HG02588 (cell line): Measurements from ENCODE around the gene GPR152.
A peak's percentile ranks its signal among the peaks of the same experiment; 100 is the strongest.

Source experiments
- ATAC-seq: cut with Tn5 transposase; IDR thresholded peaks from one replicate; pipeline ENCODE4 v1.9.1; 2021; ENCODE audit warnings: mild to moderate bottlenecking, moderate library complexity; ENCODE audit not compliant: unreplicated experiment

GPR152 gene

GRCh38 chr11:67441731-67442351, 10.7 kb downstream of the GPR152 start:
- no peak for ATAC-seq

GRCh38 chr11:67441098-67441563, 11.4 kb downstream of the GPR152 start:
- no peak for ATAC-seq

- ATAC-seq, result no peak
These were observed 12.1 kb downstream of the GPR152 start for GRCh38 chr11:67440229-67441097.

DNA sequence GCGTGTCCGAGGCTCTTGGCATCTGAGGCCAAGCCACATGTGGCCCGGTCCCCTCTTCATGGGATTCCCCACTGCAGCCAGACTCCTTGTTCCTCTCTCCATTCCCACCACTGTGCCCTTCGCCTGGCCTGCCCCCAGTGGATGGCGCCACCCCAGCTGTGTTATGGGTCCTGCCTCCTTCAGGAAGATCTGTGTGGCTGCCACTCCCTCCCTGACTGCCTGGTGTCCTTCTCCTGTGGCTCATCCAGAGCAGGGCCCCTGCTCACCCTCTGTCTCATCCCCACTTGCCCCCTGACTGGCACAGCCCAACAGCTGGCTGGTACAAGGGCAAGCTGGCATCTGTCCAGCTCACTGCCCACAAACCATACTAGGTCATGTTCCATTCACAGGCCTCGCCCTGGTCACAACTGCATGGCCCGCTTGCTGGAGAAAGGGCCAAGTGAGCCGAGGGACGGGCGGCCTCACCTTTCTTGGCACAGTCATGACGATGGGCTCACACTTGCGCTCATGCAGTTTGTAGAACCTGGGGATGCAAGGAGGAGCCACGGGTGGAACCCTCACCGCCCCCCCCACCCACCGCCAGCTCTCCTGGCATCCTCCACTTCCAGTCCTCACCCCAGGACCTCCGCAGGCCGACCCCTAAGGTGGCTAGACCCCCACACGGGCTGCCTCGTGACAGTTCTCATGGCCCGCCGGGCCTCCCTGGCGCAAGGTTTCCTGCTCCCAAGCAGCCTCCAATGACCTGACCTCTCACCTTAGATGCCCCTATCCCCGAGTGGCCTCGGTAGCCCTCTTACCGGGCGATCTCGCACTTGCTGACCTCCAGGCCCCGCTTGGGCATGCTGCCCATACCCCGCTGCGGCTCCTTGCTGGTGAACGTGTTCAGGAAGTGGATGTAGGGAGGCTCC, 13.0 kb downstream of the GPR152 start:
- no peak for ATAC-seq

GRCh38 chr11:67438158-67438902, 14.2 kb downstream of the GPR152 start:
- no peak for ATAC-seq

- no peak for ATAC-seq
These were observed 14.7 kb downstream of the GPR152 start for GRCh38 chr11:67437809-67438157.

GRCh38 chr11:67437082-67437808, 15.3 kb downstream of the GPR152 start, which contains the start of gene PTPRCAP:
PTPRCAP (minus strand) TSS chr11:67437682; CDS start chr11:67437619, 63 bp downstream.
- ATAC-seq, result no peak

DNA sequence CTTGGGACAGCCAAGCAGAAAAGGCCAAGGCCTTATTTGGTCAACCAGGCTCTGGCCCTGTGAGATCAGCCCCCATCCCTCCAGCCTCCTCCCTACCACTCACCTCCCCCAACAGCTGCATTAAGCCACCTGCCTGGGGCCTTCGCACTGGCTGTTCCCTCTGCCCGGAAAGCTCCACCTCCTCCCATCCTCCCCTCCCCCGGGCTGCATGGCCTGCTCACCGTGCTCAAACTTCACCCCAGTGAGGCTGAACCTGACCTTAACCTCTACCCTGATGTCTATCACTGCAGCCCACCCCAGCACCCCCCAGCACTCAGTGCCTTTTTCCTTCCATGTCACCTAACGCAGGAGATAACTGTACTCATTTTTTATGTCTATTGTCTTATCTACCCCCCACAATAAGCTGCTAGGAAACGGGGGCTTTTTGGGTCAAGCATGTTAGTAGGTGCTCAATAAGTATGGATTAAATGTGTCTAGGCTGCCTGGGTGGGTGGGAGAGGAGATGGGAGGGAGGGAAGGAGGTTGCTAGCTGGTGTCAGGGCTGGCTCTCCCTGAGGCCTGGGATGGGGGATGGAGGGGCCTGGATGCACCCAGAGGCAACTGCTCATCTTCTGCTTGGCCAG, 16.0 kb downstream of the GPR152 start:
- ATAC-seq, result peak; percentile 38

GRCh38 chr11:67435727-67436458, 16.6 kb downstream of the GPR152 start:
- ATAC-seq, result no peak

DNA sequence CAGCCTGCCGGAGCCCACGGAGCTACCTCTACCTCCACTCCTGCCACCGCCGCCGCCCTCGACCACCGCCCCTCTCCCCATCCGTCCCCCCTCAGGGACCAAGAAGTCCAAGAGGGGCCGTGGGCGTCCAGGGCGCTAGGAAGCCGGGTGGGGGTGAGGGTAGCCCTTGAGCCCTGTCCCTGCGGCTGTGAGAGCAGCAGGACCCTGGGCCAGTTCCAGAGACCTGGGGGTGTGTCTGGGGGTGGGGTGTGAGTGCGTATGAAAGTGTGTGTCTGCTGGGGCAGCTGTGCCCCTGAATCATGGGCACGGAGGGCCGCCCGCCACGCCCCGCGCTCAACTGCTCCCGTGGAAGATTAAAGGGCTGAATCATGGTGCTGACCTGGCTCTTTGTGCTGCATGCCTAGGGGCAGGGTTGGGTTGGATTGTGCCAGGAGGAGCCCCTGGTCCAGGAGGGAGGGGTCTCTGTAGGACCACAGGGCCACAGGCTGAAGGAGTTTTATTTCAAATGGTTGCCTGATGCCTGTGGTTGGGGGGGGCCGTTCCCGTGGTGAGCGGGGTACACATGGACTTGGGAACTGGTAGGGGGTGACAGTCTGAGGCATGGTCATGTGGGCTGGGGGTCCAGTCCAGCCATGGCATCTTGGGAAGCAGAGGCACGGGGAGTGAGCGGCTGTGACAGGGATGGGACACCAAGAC, 17.4 kb downstream of the GPR152 start:
- no peak for ATAC-seq

DNA sequence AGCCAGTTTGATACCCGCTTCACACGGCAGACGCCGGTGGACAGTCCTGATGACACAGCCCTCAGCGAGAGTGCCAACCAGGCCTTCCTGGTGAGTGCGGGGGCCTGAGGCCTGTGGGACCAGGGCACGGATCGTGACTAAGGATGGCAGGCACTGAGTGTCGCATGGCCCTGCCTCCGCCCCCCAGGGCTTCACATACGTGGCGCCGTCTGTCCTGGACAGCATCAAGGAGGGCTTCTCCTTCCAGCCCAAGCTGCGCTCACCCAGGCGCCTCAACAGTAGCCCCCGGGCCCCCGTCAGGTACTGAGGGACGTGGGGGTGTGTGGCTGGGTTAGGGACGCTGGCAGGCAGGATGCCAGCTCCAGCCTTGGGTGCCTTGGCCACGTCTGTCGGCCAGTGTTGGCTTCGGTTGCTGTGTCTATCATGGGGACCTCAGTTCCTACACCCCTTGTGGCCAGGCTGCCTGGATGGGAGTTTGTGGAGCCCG, 18.1 kb downstream of the GPR152 start:
- no peak for ATAC-seq

DNA sequence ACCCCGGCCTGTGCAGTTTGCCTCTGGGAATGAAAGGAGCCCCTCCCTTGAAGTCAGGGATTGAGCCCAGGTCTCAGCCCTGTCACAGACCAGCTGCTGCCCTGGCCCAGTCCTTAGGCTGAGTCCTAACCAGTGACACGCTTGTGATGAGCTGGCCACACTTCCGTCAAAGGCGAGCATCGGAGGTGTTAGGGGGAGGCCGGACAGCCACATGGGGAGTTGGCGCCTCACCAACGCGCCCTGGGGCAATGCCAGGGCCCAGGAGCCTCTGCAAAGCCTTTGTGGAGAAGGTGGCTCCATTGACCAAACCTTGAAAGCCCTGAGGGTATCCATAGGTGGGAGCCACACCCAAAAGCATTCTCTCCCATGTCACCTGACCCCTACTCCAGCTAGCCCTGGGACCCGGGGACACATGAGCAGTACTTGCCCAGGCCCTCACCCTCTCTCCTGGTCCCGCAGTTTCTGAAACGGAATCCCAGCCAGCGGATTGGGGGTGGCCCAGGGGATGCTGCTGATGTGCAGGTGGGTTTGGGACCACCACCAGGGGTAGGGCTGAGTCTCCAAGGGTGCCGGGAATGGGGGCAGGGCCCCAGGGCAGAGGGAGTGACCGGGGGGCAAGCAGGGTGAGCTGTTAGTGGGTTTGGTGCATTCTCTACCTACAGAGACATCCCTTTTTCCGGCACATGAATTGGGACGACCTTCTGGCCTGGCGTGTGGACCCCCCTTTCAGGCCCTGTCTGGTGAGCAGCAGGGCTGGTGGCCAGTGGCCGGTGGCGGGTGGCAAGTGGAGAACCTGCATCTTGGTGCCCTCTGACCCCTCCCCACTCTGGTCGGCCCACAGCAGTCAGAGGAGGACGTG, 18.8 kb downstream of the GPR152 start:
- ATAC-seq, result no peak

DNA sequence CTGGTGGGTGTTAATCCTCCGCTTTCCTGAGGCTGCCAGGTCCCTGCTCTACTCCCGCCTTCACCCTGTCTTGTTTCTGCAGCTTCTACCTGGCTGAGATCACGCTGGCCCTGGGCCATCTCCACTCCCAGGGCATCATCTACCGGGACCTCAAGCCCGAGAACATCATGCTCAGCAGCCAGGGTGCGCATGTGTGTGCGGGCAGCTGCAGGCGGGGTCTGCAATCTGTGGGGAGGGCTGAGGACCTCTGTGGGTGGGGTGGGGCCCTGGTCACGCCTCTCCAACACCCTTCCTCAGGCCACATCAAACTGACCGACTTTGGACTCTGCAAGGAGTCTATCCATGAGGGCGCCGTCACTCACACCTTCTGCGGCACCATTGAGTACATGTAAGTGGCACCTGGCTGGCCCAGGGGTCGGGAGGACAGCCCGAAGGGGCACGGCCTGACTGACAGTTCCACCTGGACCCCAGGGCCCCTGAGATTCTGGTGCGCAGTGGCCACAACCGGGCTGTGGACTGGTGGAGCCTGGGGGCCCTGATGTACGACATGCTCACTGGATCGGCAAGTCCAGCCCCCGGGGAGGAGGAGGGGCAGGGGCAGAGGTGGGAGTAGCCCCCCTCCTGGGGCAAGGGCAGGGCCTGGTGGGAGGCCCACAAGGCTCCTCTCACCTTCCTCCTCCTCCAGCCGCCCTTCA, 19.7 kb downstream of the GPR152 start:
- no peak for ATAC-seq

DNA sequence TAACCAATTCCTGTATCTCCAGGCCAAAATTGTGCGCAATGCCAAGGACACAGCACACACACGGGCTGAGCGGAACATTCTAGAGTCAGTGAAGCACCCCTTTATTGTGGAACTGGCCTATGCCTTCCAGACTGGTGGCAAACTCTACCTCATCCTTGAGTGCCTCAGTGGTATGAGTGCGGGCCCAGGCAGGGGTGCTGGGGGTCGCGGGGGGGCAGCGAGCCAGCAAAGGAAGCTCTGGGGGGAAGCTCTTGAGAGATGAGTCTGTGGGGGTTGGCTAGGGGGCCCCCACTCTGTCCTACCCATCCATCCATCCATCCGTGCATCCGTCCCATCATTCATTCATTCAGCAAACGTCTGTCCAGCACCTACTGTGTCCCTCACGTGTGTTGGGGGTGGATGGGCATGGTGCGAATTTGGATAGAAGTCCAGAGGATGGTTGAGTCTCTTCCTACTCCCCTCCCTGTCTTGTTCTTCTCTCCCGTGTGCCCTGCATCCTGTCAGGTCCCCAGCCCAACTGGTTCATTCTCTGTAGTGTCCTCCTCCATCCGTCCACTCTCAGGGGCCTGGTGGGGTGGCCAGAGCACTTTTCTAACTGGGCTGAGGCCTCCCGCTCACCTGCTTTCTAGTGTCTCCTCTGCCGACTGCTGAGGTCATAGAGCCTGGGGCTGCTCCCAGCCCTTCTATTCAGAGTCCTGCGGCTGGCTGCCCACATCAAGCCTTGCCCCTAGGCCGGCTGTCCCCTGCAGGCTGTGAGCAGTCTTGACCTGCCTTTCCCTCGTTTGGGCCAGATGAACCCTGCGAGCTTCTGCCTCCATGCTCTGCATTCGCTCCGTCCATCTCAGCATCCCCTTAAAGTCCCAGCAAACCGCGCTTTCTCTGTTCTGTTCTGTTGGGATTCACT, 20.9 kb downstream of the GPR152 start:
- no peak for ATAC-seq

DNA sequence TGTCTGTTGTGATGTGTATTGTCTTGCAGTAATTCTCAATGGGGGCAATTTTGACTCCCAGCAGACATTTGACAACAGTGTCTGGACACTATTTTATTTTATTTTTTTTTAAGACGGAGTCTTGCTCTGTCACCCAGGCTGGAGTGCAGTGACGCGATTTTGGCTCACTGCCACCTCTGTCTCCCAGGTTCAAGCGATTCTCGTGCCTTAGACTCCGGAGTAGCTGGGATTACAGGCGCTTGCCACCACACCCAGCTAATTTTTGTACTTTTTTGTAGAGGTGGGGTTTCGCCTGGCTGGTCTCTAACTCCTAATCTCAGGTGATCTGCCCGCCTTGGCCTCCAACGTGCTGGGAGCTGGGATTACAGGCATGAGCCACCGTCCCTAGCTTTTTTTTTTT, 22.8 kb downstream of the GPR152 start:
- no peak for ATAC-seq
